Renal cortex interstitium (tissue), 11 donors: ENCODE results near the gene SLC12A1. TPM values are rescaled to one million over a fixed set of nuclear protein-coding genes. Genes with fewer than 3 reads are reported as not detected.
A peak's percentile ranks its signal among the peaks of the same experiment; 100 is the strongest.

Experiments
- DNase-seq, 11 donors: peaks; one replicate each; pipeline ENCODE4 v3.0.0-alpha.2; 2013; ENCODE audit warnings: low read depth in 9 of 11, low spot score in 4 of 11; ENCODE audit errors: extremely low read depth in 1 of 11
- polyA plus RNA-seq, 3 donors: library from polyadenylated mRNA; unstranded; fragments of 120-200 nt; gene quantifications; one replicate each; pipeline ENCODE4 v1.2.1, GENCODE V29; 2013; ENCODE audit not compliant: insufficient read length in 3 of 3

The SLC12A1 gene
- polyA plus RNA-seq, 3 donors: 230 to 489 (median 342) TPM

DNA sequence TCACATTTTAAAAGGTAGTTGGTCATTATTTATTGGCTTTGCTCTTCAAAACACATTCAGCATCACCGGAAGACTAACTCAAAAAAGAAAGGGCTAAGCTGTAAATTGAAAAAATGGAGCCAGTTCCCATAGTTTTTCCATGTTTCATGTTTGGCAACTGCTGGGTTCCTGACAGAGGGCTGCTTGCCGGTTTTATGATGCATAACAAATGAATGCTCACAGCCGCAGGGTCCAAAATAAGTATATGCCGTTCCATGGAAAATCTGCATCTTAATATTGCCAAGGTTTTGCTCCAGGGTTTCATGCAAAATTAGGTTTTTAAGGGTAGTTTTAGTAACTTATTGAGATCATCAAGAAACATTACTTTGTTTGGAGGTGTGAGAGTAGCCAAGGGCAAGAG is 15.8 kb downstream of the SLC12A1 start:
- DNase-seq: no peak

DNA sequence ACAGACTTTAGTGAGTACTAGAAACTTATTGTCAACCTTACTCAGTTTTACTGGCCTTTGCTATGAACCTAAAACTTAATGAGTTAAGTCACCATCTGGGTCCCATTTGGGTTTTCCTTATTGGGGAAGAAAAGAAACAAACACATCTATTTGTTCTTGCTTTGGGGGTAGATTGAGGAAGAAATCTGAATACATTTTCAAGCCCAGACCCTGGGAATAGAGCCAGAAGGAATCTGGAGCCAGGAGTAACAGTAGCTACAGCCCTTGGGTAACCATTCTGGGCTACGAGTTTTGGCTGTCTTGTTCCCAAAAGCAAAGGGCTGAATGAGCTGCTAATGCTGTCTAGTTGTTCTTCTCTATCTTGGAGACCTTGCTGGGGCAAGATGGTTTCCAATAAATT is 16.5 kb downstream of the SLC12A1 start:
- no peak for DNase-seq

DNA sequence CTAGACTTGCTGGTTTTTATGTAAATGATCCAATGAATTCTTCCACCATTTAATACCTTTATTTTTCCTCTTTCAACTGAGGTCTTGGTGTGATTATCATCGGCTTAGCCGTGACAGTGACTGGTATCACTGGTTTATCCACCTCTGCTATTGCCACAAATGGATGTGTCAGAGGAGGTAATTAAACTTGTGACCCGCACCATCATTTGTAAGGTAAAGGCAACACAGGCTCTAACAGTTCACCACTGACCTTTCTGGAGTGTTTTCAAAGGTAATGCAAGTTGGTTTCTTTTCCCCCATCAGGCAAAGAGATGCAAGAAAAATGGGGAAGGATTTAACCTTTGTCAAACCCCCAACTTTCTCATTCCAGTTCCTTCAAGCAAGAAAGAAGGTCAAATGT is 19.7 kb downstream of the SLC12A1 start:
- DNase-seq: no peak

DNA sequence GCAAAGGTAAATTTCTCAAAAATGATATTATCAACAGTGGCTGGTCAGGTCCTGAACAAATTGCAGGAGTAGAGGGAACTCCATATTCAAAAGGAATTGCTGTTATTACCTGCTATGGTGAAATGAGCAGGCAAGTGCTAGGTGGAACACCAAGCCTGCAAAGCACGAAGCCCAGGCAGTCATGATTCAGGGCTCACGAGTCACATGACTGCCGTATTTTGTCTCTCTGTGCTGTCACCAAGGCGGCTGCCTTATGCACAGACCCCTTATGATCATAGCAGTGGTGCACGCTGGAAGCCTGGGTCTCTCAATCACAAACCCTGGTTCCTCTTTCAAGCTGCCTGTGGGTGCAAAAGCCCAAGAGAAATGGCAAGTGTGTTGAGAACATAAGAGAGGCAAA is 24.4 kb downstream of the SLC12A1 start:
- no peak for DNase-seq

DNA sequence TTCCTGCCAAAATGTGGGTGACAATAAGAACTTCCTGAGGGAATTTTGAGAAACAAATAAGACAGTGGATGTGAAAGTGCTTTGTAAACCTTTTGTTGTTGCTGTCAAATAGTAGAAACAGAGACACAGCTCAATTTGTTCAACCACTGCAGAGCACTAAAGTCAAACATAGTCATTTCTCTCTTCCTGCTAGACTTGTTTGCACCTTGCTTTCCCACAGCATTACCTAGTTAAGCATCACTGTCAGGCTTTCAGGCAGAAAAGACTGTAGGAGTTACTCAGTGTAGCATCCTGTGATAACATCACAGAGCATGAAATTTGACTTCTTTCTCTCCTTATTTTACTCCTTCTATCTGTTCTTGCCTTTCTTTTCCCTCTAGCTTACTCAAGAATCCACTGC is 27.1 kb downstream of the SLC12A1 start:
- no peak for DNase-seq

DNA sequence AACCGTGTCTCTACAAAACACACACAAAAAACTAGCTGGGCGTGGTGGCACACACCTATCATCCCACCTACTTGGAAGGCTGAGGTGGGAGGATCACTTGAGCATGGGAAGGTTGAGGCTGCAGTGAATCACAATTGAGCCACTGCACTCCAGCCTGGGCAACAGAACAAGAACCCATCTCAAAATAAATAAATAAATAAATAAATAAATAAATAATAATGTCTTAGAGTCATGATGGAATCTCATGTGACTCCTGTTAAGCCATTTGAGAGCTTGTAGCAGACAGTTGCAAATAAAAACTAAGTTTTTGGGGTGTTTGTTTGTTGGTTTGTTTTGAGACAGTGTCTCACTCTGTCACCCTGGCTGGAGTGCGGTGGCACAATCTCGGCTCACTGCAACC is 33.2 kb downstream of the SLC12A1 start:
- DNase-seq: no peak

DNA sequence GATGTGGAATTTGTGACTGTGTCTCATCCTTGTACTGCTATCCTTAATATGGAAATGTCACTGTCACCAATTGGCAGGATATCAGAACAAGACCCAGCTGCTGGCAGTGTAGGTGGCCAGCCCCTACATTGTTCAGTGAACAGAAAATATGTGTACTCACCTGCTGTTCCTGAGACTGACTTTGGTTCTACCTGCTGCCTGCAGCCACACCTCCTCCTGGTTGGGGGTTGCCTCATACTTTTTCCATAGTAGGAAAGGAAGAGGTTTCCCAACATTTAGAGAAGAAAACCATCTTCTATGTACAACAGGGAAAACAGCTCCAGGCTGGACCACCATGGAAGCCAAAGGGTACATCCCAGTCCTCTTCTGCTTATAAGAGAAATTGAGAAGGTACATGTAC is 35.9 kb downstream of the SLC12A1 start:
- DNase-seq: no peak

DNA sequence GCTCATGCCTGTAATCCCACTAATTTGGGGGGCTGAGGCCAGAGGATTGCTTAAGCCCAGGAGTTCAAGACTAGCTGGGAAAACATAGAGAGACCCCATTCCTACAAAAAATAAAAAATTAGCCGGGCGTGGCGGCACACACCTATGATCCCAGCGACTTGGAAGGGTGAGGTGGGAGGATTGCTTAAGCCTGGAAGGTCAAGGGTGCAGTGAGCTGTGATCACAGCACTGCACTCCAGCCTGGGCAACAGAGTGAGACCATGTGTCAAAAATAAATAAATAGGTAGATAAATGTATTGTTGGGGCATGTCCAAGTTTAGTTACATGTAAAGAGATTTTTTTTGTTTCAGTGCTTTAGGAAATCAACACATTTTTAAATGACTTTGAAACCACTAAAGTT is 36.4 kb downstream of the SLC12A1 start:
- no peak for DNase-seq

DNA sequence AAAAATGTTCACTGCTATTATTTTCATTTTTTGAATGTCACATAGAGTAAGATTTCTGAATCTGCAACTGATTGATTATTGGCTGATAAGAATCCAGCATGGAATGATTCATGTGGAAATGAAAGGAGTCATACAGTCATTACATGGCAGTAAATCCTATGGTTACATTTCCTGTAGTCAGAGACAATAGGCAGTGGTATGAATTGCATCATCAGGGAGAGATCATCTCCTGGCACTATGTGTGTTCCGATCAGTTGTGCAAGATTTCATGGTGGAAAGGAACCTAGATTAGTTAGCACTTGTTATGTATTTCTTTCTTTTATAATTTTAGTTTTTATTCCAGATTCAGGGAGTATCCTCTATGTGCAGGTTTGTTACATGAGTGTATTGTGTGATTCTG is 38.8 kb downstream of the SLC12A1 start:
- DNase-seq: no peak

DNA sequence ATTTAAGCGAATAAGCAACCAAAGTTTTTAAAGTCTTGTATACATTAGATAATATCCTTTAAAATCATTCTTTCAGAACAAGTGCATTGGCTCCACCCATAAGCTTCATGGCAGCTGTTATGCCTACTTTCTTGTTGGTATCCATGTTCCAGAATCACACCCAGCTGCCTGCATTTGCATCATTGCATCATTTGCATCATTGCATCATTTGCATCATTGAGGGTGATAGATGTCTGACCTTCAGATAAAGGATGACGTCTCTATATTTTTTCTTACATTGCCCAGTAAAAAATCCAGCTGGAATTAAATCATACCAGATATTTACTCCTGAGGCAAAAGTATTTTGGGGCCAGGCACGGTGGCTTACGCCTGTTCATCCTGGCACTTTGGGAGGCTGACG is 42.3 kb downstream of the SLC12A1 start:
- DNase-seq: no peak

DNA sequence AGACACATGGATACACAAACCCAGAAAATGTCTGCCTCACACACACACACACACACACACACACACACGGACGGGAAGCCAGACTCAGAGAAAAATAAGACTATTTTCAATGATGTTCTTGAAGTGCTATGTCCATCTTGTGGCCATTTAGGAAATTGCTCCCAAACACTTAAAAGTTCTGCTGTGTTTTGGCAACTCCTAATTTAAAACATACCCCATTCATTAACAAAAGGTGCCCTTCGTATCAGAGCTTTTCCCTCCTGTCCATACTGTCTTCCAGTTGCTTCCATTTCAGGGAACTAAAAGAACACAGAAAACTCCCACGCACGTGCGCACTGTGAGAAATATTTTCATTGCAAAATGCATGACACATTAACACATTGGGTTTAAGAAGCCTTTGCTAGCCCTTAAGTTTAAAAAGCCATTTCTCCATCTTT is 44.6 kb downstream of the SLC12A1 start:
- peak; percentile 38 to 74 (median 55) for DNase-seq

DNA sequence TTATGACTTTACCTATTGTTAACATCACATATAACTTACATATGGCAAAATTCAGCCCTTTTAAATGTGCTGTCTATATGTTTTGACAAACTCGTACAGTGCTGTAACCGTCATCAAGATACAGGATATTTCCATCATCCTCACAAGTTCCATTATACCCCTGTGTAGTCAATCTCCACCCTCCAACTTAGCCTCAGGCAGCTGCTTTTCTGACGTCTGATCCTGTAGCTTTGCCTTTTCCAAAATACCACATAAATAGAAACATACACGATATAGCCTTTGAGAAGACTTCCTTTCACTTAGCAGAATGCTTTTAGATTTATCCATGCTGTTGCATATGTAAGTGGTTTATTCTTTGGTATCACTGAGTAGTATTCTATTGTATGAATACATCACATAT is 47.1 kb downstream of the SLC12A1 start:
- DNase-seq: no peak

DNA sequence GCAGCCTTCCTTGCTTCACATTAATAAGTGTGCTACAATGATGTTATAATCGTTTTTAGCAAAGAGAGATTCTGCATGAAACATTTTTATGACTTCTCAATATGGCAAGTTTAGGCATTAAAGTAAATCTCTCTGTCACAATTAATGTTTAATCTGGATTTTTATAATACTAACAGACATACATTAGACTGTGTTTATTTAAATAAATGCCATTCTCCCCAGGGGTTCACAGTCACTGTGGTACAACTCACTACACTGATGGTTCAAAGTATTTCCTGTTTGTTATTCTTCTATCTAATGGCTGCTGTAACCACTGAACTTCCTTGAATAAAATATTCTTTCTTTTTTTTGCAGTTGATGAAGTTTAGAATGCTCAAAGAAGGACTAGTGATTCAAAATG is 59.0 kb downstream of the SLC12A1 start:
- no peak for DNase-seq

DNA sequence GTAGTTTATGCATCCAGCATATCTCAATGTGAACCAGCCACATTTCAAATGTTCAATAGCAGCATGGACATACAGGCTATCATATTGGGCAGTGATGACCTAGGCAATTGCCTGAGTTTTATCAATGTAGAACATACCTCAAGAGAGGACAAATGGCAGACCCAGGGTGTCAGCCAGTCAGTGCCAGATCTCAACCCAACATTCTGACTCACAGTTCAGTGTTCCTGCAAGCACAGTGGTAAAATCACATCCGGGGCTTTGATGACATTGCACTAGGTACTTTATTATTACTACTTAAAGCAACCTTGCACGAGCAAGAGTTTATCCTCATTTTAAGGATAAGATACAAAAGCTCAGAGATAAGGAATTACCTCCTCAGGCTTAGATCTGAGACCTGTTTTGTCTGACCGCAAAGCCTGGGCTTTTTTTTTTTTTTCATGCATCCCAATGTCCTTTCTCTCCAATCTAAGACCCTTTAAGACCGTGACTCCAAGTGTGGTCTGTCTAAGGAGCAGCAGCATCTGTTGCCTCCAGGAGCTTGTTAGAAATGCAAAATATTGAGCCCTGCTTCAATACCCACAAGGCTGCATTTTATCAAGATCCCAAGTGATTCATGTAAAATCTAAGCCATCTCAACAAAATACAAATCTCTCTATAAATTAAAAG is 60.1 kb downstream of the SLC12A1 start:
- no peak for DNase-seq

DNA sequence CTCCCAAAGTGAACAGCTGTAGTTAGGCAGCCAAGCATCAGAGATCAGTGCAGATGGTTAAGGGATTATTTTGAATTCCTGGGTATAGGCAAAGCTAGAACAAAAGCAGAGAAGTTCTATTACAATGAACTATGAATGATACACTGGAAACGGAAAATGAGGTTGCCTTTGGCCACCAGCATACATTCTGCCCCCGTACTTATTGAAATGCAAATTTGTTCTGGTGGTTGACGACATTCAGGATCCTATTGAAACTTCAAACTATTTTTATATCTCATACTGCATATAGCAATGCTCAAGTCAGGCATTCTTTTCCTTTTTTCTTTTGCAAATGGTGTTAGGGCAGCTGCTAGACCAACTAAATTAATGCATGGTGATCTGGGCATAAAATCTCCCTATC is 61.7 kb downstream of the SLC12A1 start:
- DNase-seq: no peak

DNA sequence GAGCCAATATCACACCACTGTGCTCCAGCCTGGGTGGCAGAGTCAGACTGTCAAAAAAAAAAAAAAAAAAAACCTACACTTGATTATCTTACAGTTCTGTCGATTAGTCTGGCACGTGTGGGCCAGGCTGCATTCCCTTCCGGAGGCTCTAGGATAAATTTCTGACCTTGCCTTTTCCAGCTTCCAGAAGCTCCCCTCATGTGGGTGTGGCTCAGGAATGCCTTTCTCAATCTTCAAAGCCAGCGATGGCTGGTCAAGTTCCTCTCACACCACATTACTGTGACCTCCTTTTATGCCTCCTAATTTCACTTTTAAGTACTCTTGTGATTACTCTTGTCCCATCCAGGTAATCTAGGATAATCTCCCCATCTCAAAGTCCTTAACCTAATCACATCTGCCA is 66.9 kb downstream of the SLC12A1 start:
- DNase-seq: no peak

DNA sequence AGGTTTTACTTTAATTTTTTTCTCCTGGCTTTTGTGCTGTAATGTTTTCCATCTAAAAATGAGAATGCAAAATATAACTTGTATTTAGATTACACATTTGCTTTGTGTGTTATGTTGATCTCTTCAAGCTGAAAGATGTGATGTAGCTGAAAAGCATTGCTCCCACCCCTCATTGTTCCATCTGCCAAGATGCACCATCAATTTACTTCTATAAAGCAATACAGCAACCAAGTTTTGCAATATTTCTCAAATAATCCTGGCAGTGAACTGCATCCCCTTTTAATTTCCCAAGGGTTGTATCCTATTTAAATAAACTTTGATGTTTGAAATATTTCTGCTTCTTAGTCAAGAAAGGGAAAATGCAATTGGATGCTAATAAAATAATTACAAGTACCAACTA is 72.6 kb downstream of the SLC12A1 start:
- DNase-seq: no peak

DNA sequence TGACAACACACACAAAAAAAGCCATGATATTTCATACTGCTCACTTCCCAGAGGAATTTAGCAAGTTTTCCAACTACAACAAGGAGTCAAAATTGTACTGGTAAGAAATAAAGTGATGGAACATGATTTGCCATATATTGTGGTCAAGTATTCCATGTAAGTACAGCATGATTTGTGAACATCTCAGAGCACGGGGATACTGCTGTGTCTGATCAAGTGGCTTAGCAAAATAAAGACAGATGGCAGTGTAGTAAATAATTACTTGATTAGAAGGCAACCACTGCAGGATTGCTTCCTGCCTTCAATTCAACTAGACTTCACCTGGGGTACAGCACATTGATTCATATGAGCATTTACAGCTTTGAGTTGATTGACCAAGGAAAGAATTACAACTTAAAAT is 73.5 kb downstream of the SLC12A1 start:
- DNase-seq: no peak

DNA sequence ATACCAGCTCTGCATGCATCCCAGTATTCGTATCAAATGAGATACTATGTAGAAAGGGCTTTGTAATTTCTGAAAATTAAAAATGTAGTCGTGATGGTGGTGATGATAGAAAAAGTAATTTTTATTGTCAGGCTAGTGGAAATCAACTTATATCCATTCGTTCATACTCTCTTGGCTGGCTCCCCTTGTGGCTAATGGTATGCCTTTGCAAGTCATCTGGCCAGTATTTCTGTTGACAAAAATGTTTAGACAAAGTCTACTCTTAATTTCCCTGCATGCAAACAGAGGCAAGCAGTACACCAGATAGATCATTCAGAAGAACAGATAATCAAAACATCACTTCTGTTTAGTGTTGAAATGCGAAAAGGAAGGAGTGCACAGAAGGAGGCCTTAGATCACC is 75.6 kb downstream of the SLC12A1 start:
- no peak for DNase-seq

DNA sequence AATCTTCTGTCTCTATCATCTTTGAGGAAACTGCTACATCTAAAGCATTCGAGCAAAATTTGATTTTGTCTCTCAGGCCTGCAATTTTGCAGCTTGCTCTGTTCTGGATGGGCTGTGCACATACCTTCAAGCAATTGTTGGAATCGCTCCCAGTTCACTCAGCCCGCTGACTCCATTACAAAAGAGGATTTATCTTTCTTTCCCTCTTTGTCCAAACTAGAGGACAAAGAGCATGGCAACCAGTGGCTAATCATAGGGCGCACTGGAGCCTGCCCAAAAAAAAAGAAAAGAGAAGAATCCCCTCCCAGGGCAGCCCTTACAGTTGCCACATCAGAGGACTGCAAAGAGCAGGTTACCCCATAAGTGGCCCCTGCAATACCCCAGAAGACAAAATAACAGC is 76.1 kb downstream of the SLC12A1 start:
- DNase-seq: no peak

DNA sequence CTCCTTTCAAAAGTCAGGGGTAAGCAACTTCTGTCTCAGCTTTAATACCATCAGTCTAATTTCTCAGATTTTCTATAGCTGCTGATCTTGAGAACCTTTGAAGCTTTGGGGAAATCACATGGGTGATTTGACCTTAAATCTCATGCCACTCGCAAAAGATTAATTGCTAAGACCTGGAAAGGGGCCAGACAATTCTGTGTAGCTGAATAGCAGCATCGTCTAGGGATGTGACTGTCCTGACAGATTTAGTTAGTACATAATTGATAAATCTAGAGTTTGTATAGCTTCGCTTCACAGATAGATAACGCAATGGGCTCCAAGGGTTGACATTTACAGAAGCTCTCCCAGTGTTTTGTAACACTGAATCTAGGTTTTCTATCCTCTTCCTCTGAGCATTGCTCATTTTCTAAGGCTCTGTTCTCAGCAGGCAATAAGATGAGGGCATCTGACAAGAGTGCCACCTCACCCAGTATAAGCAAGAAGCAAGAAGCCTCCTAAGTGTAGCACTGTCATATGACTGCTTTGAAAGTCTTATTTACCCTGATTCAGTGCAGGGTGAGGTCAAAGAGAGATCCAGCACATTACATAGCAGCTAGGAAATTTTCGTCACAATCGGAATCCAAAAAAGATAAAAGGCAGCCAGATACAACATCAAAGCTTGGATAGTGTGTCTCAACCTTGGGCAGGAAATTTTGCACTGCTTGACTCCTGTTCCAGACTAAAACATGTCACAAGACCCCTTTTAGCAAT is 77.5 kb downstream of the SLC12A1 start:
- DNase-seq: peak in 1 of 11 donors; percentile 24
